Fibroblast of the aortic adventitia (primary cell): ENCODE data around the gene PGK1. TPM values are rescaled to one million over a fixed set of nuclear protein-coding genes. Genes with fewer than 3 reads are reported as not detected.
"Not testable (repeated sequence)": the region's sequence is repeated elsewhere in the genome, so short reads cannot be mapped to it uniquely, and the experiment has no call there.

ENCODE experiments used
- DNase-seq: peaks from one replicate; pipeline ENCODE4 v3.0.0-alpha.2; 2010; ENCODE audit warnings: low read depth
- H3K4me3 ChIP-seq: 2 replicates; pipeline ENCODE4 v1.5.1; 2011; ENCODE audit warnings: low read depth, mild to moderate bottlenecking, control low read depth, low read length, moderate library complexity
- CTCF ChIP-seq: IDR thresholded peaks from 2 replicates; pipeline ENCODE4 v1.5.1; 2011; ENCODE audit warnings: mild to moderate bottlenecking, low read length, control low read depth, inconsistent platforms; ENCODE audit not compliant: insufficient read depth
- total RNA-seq: library from RNA; depleted of rRNA; stranded (reverse); fragments of >200 nt; gene quantifications from 2 replicates; pipeline ENCODE4 v1.2.3, GENCODE V29; 2012; ENCODE audit warnings: low replicate concordance

The PGK1 gene
- total RNA-seq, 1 donor, result 222 TPM

GRCh38 chrX:78074088-78074487, 30.0 kb upstream of the PGK1 start:
- no peak for DNase-seq
- H3K4me3 ChIP-seq, result no peak overlapping the region
- TF ChIP-seq CTCF, result no peak

- no peak for TF ChIP-seq CTCF
- DNase-seq, result no peak
- H3K4me3 ChIP-seq, result no peak overlapping the region
Measured at GRCh38 chrX:78075787-78076389, 28.2 kb upstream of the PGK1 start.

- H3K4me3 ChIP-seq, DNase-seq: not testable (repeated sequence)
Measured at GRCh38 chrX:78081413-78081812, 22.6 kb upstream of the PGK1 start.

- H3K4me3 ChIP-seq, result no peak overlapping the region
- peak; percentile 73 for DNase-seq
- peak; percentile 56 for TF ChIP-seq CTCF
Measured at GRCh38 chrX:78092296-78092695, 11.8 kb upstream of the PGK1 start.

GRCh38 chrX:78098108-78098507, 5.9 kb upstream of the PGK1 start:
- no peak overlapping the region for H3K4me3 ChIP-seq
- no peak for TF ChIP-seq CTCF
- DNase-seq, result no peak

- peak; percentile 21 for DNase-seq
- H3K4me3 ChIP-seq, result no peak overlapping the region
Measured at GRCh38 chrX:78102091-78102490, 2.0 kb upstream of the PGK1 start.

GRCh38 chrX:78103001-78103622, 936 bp upstream of the PGK1 start:
- no peak for DNase-seq
- no peak for TF ChIP-seq CTCF
- peak overlapping the region; percentile 64 for H3K4me3 ChIP-seq

More at GRCh38 chrX:78102091-78102490, 2.0 kb upstream of the PGK1 start:
- no peak for TF ChIP-seq CTCF
